ENCODE results near the gene TNNI3.
"Not testable (repeated sequence)": the region's sequence is repeated elsewhere in the genome, so short reads cannot be mapped to it uniquely, and the experiment has no call there.

TNNI3 gene

GRCh38 chr19:55174425-55175116, 17.0 kb upstream of the TNNI3 start:
- H3K4me3 ChIP-seq (ENCODE audit: low read depth, low read length), result peak overlapping the region; percentile 6; the same call in 1 of the 2 replicates
- DNase-seq (ENCODE audit: low read depth, low spot score), result no peak
- no peak for TF ChIP-seq CTCF (IDR thresholded peaks at IDR 0.05; ENCODE audit: insufficient read depth, low read length, missing control alignments)
- POLR2A ChIA-PET, result interaction anchor here (1.2 kb wide), 1 partner anchor 233 kb away, joined by 4 read pairs; the partner anchor contains the start of gene UBE2S
- CTCF ChIA-PET, result interaction anchor here (1.0 to 4.9 kb wide), 5 partner anchors 10 to 293 kb away, joined by 3 to 32 read pairs (median 4); partner anchors contain the start of genes TMEM238 and TNNI3

GRCh38 chr19:55173714-55174409, 16.3 kb upstream of the TNNI3 start:
- ChIA-PET POLR2A (interaction anchor here (0.7 to 1.2 kb wide), 2 partner anchors 32 to 234 kb away, joined by 3 to 4 read pairs; partner anchors contain the start of gene UBE2S), CTCF (interaction anchor here (1.0 to 4.9 kb wide), 5 partner anchors 9 to 294 kb away, joined by 3 to 32 read pairs (median 4); partner anchors contain the start of gene TNNI3)
- no peak for TF ChIP-seq CTCF (IDR thresholded peaks at IDR 0.05; ENCODE audit: insufficient read depth, low read length, missing control alignments)
- DNase-seq (ENCODE audit: low read depth, low spot score), result no peak
- peak overlapping the region; percentile 65 for H3K4me3 ChIP-seq (ENCODE audit: low read depth, low read length)

- POLR2A ChIA-PET, result interaction anchor here (0.7 kb wide), 1 partner anchor 33 kb away, joined by 3 read pairs; no protein-coding TSS in a partner anchor
Measured at GRCh38 chr19:55173186-55173713, 15.7 kb upstream of the TNNI3 start.

GRCh38 chr19:55172741-55173140, 15.2 kb upstream of the TNNI3 start:
- ChIA-PET CTCF (interaction anchor here (1.0 to 2.3 kb wide), 4 partner anchors 8 to 85 kb away, joined by 3 to 9 read pairs (median 4); no protein-coding TSS in a partner anchor), POLR2A (no interaction called here)
- DNase-seq (ENCODE audit: low read depth, low spot score), result no peak
- TF ChIP-seq CTCF (IDR thresholded peaks at IDR 0.05; ENCODE audit: insufficient read depth, low read length, missing control alignments), result peak; percentile 24
- peak overlapping the region; percentile 65 for H3K4me3 ChIP-seq (ENCODE audit: low read depth, low read length)

More at GRCh38 chr19:55173186-55173713, 15.7 kb upstream of the TNNI3 start:
- CTCF ChIA-PET, result interaction anchor here (1.0 to 4.9 kb wide), 5 partner anchors 9 to 295 kb away, joined by 3 to 32 read pairs (median 4); partner anchors contain the start of gene TNNI3
- H3K4me3 ChIP-seq (ENCODE audit: low read depth, low read length), result peak overlapping the region; percentile 65
- no peak for DNase-seq (ENCODE audit: low read depth, low spot score)
- no peak for TF ChIP-seq CTCF (IDR thresholded peaks at IDR 0.05; ENCODE audit: insufficient read depth, low read length, missing control alignments)

- CTCF ChIA-PET, result interaction anchor here (1.2 kb wide), 1 partner anchor 12 kb away, joined by 3 read pairs; no protein-coding TSS in a partner anchor
- peak overlapping the region; percentile 65 for H3K4me3 ChIP-seq (ENCODE audit: low read depth, low read length)
- DNase-seq (ENCODE audit: low read depth, low spot score); POLR2A ChIA-PET: not testable (repeated sequence)
Measured at GRCh38 chr19:55172318-55172717, 14.8 kb upstream of the TNNI3 start.

- CTCF ChIA-PET, result interaction anchor here (1.2 to 3.2 kb wide), 3 partner anchors 11 to 31 kb away, joined by 4 to 20 read pairs (median 7); partner anchors contain the start of gene TNNI3
- POLR2A ChIA-PET, result no interaction called here
- no peak for DNase-seq (ENCODE audit: low read depth, low spot score)
- H3K4me3 ChIP-seq (ENCODE audit: low read depth, low read length), result no peak overlapping the region
- TF ChIP-seq CTCF (IDR thresholded peaks at IDR 0.05; ENCODE audit: insufficient read depth, low read length, missing control alignments), result no peak
Measured at GRCh38 chr19:55171440-55171839, 13.9 kb upstream of the TNNI3 start.

All from AG04449 (cell line).